BE2C (cell line): ENCODE data around the gene KRTAP5-10.
"Not testable (repeated sequence)": the region's sequence is repeated elsewhere in the genome, so short reads cannot be mapped to it uniquely, and the experiment has no call there.

ENCODE experiments used
- DNase-seq: peaks from one replicate; pipeline ENCODE4 v3.0.0-alpha.2; 2020
- H3K27me3 ChIP-seq: fragments of 250-450 bp; sonication (Bioruptor Pico); 2 replicates; pipeline ENCODE4 v1.5.1; 2020; ENCODE audit warnings: mild to moderate bottlenecking
- H3K36me3 ChIP-seq: fragments of 250-450 bp; sonication (Bioruptor Pico); 2 replicates; pipeline ENCODE4 v1.5.1; 2020; ENCODE audit warnings: mild to moderate bottlenecking
- H3K4me1 ChIP-seq: fragments of 250-450 bp; sonication (Bioruptor Pico); 2 replicates; pipeline ENCODE4 v1.5.1; 2020
- H3K4me3 ChIP-seq: 2 replicates; pipeline ENCODE4 v1.5.1; 2011; ENCODE audit warnings: low read depth, low read length
- H3K9me3 ChIP-seq: fragments of 250-450 bp; sonication (Bioruptor Pico); 2 replicates; pipeline ENCODE4 v1.5.1; 2020
- CTCF ChIP-seq: IDR thresholded peaks from 2 replicates; pipeline ENCODE4 v1.5.1; 2012; ENCODE audit warnings: mild to moderate bottlenecking, low read depth, low read length

Gene KRTAP5-10

GRCh38 chr11:71574418-71574817 is 9.1 kb downstream of the KRTAP5-10 start:
- H3K4me1 ChIP-seq, result no peaks in the 10 kb centered on the region
- no peaks in the 10 kb centered on the region; the same call in 1 of the 2 replicates for H3K27me3 ChIP-seq
- DNase-seq, result no peak
- H3K36me3 ChIP-seq, result no peaks in the 10 kb centered on the region
- H3K9me3 ChIP-seq, result no peaks in the 10 kb centered on the region
- TF ChIP-seq CTCF, result no peak
- H3K4me3 ChIP-seq, result no peak overlapping the region

GRCh38 chr11:71575723-71576424 is 10.5 kb downstream of the KRTAP5-10 start:
- TF ChIP-seq CTCF, result no peak
- DNase-seq, result no peak
- no peaks in the 10 kb centered on the region; the same call in 1 of the 2 replicates for H3K27me3 ChIP-seq
- H3K36me3 ChIP-seq, result no peaks in the 10 kb centered on the region
- H3K9me3 ChIP-seq, result no peaks in the 10 kb centered on the region
- H3K4me1 ChIP-seq, result no peaks in the 10 kb centered on the region
- no peak overlapping the region for H3K4me3 ChIP-seq

- not testable (repeated sequence) for H3K36me3 ChIP-seq, DNase-seq, H3K27me3 ChIP-seq, H3K4me1 ChIP-seq, H3K9me3 ChIP-seq, H3K4me3 ChIP-seq
Observed at GRCh38 chr11:71576688-71577465, 11.5 kb downstream of the KRTAP5-10 start.

GRCh38 chr11:71577469-71578004 is 12.2 kb downstream of the KRTAP5-10 start:
- H3K4me1 ChIP-seq, result no peaks in the 10 kb centered on the region
- H3K4me3 ChIP-seq, result no peak overlapping the region
- H3K27me3 ChIP-seq, result no peaks in the 10 kb centered on the region; the same call in 1 of the 2 replicates
- TF ChIP-seq CTCF, result no peak
- H3K36me3 ChIP-seq, result no peaks in the 10 kb centered on the region
- no peak for DNase-seq
- no peaks in the 10 kb centered on the region for H3K9me3 ChIP-seq

- not testable (repeated sequence) for H3K36me3 ChIP-seq, H3K9me3 ChIP-seq, H3K27me3 ChIP-seq, H3K4me1 ChIP-seq, H3K4me3 ChIP-seq
- DNase-seq, result peak; percentile 28
Observed at GRCh38 chr11:71579513-71579912, 14.2 kb downstream of the KRTAP5-10 start.

GRCh38 chr11:71580057-71581003 is 15.0 kb downstream of the KRTAP5-10 start:
- peak; percentile 74 for DNase-seq
- no peaks in the 10 kb centered on the region; the same call in 1 of the 2 replicates for H3K27me3 ChIP-seq
- no peak overlapping the region for H3K4me3 ChIP-seq
- H3K9me3 ChIP-seq, result no peaks in the 10 kb centered on the region
- H3K36me3 ChIP-seq, result no peaks in the 10 kb centered on the region
- no peaks in the 10 kb centered on the region for H3K4me1 ChIP-seq
- peak; percentile 92 for TF ChIP-seq CTCF
